ENCODE measurements around the gene PLEKHN1.
"Not testable (repeated sequence)": the region's sequence is repeated elsewhere in the genome, so short reads cannot be mapped to it uniquely, and the experiment has no call there.

The PLEKHN1 gene

DNA sequence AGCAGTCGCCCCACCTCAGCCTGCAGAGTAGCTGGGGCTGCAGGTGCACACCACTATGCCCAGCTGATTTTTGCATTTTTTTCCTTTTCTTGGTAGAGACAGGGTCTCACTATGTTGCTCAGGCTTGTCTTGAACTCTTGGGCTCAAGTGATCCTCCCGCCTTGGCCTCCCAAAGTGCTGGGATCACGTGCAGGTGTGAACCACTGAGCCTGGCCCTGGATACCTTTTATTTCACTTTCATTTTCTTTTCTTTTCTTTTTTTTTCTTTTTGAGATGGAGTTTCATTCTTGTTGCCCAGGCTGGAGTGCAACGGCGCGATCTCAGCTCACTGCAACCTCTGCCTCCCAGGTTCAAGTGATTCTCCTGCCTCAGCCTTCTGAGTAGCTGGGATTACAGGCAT lies 25.0 kb downstream of the PLEKHN1 start:
- DNase-seq (ENCODE audit: low spot score); FAIRE-seq: not testable (repeated sequence)

DNA sequence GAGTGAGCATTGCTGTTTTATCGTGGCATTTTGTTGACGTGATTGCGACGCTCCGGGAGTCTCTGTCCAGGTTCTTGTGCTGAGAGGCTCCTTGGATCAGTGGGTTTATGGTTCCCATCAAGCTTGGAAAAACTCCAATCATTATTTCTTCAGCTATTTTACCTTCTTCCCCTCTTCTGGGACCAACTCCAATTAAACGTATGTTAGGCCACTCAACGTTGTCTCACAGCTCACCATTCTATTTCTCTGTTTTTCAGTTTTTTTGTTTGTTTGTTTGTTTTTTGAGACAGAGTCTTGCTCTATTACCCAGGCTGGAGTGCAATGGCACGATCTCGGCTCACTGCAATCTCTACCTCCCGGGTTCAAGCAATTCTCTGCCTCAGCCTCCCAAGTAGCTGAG lies 25.6 kb downstream of the PLEKHN1 start:
- DNase-seq (ENCODE audit: low spot score), result no peak
- no peak for FAIRE-seq

DNA sequence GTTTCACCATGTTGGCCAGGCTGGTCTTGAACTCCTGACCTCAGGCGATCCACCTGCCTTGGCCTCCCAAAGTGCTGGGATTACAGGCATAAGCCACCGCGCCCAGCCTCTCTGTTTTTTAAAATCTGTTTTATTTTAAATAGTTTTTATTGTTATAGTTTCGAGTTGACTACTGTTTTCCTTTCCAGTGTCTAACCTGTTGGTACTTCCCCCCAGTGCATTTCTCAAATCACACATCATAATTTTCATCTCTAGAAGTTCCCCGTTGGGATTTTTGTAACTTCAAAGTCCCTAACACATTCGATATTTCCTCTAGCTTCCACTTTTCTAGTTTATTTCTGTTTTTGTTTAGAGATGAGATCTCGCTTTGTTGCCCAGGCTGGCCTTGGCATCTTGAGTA lies 26.1 kb downstream of the PLEKHN1 start:
- no peak for DNase-seq (ENCODE audit: low spot score)
- FAIRE-seq, result no peak

DNA sequence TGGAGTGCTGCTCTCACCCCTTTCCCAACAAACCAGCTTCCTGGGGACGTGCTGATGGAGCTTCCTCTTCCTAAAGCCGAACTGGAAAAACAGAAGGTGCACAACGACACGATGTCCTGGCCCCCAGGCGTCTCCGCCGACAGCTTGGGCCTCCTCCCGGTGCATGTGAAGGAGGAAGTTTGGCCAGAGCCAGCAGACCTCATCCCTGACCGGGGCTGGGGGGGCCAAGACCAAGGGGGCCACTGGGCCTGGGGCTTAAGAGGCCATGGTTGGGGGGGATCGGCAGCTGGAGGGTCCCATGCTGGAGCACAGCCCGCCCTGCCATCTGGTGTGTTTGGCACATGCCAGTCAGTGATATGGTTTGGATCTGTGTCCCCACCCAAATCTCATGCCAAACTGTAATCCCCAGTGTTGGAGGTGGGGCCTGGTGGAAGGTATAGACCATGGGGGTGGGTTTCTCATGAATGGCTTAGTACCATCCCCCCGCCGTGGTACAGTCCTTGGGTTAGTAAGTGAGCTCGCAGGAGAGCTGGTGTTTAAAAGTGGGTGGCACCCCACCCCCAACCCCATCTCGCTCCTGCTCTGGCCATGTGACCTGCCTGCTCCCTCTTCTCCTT lies 27.2 kb downstream of the PLEKHN1 start:
- DNase-seq (ENCODE audit: low spot score) (no peak), FAIRE-seq (no peak)

DNA sequence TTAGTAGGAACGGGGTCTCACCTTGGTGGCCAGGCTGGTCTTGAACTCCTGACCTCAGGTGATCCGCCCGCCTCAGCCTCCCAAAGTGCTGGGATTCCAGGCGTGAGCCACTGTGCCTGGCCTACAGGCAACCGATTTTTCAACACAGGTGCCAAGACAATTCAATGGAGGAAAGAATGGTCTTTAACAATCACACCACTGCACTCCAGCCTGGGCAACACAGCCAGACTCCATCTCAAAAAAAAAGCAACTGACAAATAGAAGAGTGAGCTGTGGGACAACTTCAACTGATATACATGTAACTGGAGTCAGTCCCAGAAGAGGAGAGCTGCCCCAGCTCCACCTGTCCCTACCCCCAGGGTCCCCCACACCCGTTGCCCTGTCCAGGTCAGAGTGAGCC lies 28.3 kb downstream of the PLEKHN1 start:
- not testable (repeated sequence) for DNase-seq (ENCODE audit: low spot score); FAIRE-seq

DNA sequence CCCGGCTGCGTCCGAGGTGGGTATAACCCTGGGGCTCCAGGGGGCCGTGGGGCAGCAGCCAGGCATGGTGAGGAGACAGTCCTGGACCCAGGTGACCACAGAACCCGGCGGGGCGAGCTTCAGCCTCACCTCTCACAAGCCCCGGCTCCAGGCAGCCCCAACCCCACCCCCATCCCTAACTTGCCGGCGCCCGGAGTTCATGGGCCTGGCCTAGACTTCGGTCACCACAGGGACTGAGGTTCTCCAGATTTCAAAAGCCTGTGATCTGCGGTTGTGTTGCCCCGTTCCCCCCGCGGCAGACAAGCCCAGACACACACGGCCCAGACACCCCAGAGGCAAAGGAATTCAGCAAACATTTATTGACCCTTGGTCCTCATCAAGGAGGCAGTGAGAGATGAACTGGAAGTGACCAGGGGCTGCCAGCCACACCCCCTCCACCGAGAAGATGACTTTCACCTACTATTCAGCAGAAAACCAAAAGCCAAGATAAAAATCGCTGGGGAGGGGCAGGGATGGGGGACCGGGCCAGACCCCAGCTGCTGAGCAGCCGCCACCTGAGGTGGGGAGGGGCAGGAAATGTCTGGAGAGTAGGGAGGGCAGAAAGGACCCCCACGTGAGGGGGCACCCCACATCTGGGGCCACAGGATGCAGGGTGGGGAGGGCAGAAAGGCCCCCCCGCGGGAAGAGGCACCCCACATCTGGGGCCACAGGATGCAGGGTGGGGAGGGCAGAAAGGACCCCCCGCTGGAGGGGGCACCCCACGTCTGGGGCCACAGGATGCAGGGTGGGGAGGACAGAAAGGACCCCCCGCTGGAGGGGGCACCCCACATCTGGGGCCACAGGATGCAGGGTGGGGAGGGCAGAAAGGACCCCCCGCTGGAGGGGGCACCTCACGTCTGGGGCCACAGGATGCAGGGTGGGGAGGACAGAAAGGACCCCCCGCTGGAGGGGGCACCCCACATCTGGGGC lies 29.7 kb downstream of the PLEKHN1 start:
- FAIRE-seq, result no peak
- no peak for DNase-seq (ENCODE audit: low spot score)

DNA sequence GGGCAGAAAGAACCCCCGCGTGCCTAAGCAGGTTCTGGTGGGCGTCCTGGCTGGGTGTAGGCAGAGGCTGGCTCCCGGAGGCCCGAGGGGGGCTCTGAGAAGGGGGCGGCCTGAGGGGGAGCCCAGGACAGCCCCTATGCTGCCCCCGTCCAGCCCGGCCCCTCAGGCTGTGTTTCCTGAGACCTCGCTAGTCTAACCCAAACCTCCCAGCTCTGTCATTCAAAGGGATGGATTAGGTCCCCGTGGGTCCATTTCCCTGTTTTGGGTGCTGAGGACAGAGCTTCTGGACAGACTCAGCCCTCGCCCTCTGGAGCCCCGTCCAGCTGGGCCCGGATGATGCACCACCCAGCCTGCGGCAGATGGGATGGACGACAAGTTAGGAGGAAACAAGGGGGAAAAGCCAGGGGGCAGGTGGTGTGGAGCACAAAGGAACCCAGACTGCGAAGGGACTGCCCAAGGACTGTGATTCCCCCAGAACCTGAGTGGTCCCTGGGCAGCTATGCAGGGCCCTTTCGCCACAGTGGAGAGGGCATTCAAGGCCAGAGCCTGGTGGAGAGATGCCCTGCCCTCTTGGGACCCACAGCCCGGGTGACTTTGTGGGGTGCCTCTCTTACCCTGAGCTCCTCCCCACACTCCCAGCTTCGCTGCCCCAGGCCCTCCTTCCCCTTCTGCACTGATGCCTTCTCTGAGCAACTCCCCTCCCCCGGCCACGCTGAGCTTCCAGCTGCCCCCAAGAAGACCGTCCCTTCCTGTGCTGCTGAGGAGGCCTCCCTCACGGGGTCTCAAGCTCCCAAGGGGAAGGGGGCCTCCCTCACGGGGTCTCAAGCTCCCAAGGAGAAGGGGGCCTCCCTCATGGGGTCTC lies 30.8 kb downstream of the PLEKHN1 start:
- DNase-seq (ENCODE audit: low spot score), result no peak
- FAIRE-seq, result no peak

DNA sequence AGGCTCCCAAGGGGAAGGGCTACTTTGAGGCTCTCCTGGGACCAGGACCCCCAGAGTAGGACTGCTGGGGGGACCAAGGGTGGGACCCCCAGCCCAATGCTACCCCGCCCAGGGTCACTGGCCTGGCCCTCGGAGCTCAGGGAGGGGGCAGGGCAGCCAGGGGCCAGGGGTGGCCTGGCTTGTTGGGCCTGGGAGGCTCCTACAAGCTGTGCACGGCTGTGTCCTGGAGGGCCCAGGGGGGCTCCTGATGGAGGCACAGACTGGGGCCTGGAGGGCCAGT lies 31.4 kb downstream of the PLEKHN1 start:
- no peak for DNase-seq (ENCODE audit: low spot score)
- FAIRE-seq, result no peak

DNA sequence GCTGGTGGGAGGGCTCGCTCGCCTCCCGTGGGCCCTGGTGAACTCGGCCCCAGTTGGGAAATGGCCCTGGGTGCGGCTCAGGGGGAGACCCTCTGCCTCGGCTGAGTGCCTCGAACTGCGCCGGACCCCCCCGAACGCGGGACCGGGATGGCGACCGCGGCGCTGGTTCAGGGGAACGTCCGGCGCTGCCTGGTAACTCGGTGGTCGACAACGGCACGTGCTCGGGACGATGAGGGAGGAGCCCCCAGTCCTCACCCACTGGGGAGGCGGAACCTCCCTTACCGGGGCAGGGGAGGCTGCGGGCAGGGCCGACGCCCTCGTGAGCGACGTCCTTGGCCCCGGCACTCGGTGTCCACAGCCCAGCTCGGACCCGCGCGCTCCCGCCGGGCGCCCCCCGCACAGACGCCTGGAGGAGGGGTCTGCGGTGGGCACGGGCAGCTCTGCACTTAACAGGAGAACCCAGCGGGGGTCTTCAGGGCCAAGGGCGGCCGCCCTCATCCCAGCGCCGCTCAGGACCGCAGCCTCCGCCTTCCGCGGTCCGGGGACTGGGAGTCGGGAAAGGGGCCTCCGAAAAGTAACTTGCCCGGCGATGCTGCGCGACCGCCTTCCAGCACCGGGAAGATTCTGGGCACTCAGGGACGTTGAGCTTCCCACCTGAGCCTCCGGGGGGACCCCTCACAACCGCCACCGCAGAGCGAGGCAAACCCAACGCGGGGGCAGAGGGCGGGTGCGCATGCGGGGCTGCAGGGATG lies 31.9 kb downstream of the PLEKHN1 start:
- FAIRE-seq (no peak), DNase-seq (ENCODE audit: low spot score) (no peak)

DNA sequence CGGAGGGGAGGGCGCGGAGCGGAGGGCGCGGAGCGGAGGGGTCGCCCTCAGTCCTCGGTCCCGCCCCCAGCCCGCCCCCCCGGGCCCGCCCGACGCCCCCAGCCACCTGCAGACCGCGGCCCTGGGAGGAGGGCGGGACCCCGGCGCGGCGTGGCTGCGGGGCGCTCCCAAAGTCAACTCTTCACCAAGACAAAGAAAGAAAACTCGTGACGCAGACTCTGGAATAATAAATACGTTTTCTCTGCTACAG lies 32.4 kb downstream of the PLEKHN1 start:
- DNase-seq (ENCODE audit: low spot score) (no peak), FAIRE-seq (no peak)

DNA sequence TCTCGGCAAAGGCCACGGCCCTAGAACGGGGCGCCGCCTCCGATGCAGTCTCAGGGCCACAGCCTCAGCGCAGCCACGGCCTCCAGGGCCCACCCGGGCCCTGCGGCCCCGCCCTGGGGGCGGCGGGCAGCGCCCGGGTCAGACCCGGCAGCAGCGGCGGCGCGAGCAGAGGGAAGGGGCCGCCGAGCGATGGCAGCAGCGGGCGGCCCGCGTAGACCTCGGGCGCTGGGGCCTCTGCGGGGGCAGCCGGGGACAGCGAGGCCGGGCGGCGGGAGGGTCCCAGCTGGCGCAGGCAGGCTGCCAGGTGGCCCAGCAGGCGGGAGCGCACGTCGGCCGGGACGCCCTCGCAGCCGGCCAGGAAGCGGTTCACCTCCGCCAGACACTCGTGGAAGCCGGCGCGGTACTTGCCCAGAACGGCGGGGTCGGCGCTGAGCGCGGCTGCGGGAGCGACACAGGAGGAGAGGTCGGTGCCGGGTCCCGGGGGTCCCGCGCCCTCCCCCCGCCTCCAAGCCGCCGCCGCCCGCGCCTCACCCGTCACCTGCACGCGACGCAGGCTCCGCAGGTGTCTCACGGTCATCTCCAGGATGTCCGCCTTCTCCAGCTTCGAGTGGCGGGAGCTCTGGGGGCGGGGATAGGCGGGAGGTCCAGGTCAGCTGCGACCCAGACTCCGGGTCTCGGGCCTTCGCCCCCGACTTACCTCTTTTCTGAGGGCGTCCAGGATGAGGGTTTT lies 32.9 kb downstream of the PLEKHN1 start:
- no peak for FAIRE-seq
- DNase-seq (ENCODE audit: low spot score), result no peak

DNA sequence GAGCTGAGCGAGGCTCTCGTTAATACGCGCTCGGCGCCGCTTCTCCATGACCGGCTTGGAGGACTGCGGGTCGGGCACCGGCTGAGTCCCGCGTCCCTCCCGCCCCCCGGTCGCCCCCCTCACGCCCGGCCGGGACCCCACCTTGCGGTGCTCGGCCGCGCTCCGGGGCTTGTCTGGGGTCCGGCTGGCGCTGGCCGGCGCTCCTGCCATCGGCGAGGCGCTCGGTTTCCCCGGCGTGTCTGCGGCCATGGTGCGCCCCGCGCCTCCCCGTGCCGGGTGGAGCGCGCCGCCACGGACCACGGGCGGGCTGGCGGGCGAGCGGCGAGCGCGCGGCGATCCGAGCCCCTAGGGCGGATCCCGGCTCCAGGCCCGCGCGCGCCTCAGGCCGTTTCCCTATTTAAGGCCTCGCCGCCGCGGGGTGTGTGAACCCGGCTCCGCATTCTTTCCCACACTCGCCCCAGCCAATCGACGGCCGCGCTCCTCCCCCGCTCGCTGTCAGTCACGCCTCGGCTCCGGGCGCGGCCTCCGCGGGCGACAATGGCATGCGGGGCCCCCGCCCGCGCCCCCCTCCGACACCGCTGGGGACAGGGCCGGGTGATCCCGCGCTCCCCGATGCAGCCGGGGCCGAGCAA lies 33.6 kb downstream of the PLEKHN1 start, which contains the start of gene HES4:
Gene HES4, minus strand, starts transcription at position 373 of the 632 bp plus-strand sequence. Its CDS starts 124 bp downstream, at position 249.
- no peak for DNase-seq (ENCODE audit: low spot score)
- no peak for FAIRE-seq

DNA sequence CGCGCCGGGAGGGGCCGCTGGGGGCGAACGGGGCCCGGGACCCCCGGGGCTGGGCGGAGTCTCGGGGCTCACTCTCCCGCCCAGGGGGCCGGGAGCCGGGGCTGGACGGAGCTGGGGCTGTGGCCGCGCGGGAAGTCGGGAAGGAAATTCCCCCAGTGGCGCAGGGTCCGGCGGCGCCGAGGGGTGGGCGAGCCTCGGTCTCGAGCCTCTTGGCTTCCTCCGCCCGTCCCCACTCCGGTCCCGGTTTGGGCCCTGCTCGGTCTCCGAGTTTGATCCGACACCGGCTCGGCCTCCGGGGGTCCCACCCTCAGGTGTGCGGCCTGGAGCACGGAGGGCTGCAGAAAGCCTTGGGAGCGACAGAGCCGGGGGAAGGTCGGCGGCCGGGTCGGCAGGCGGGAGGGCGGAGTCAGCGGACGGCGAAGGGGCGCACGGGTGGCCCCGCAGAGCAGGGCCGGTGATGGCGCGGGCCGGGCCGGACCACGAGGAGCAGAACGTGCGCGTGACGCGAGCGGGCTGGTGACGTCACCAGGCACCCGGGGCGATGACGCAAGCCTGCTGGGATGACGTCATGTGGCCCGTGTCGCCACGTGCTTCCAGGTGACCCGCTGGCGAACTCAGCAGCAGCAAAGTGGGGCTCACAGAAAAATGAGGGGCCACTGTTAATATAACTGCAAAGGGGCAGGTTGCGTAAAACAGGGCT lies 34.2 kb downstream of the PLEKHN1 start:
- DNase-seq (ENCODE audit: low spot score) (no peak), FAIRE-seq (no peak)

DNA sequence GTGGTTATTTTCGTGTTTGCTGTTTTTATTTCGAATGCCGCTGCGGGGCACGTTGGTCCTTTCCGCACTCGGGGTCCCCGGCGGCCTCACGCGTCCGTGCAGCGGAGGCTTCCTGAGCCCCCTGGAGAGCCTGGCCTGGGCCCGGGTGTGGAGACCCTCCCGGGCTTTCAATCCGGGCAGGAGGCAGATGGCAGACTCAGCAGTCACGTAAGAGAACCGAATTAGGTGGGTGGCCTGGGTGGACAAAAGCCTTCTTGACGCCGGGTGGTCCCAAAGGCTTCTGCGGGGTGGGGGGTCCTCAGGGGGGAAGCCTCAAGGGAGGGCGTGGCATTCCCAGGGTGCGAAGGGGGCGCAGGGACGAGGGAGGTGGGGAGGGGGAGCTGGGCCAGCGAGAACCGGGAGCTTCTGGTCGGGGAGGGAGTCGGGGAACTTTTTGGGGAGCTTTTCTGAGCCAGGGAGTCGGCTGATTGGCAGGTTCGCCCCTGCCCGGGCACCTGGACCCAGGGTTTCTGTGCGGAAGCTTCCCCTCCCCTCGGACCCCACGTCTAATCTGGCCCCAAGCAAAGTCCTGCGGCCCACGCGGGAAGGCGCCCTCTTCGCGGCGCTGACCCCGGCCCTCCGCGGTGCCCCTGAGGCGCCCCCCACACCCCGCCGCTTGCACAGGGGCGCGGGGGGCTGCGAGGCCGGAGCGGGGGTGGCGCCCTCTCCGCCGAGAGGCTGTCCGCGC lies 34.9 kb downstream of the PLEKHN1 start:
- no peak for DNase-seq (ENCODE audit: low spot score)
- FAIRE-seq, result no peak

DNA sequence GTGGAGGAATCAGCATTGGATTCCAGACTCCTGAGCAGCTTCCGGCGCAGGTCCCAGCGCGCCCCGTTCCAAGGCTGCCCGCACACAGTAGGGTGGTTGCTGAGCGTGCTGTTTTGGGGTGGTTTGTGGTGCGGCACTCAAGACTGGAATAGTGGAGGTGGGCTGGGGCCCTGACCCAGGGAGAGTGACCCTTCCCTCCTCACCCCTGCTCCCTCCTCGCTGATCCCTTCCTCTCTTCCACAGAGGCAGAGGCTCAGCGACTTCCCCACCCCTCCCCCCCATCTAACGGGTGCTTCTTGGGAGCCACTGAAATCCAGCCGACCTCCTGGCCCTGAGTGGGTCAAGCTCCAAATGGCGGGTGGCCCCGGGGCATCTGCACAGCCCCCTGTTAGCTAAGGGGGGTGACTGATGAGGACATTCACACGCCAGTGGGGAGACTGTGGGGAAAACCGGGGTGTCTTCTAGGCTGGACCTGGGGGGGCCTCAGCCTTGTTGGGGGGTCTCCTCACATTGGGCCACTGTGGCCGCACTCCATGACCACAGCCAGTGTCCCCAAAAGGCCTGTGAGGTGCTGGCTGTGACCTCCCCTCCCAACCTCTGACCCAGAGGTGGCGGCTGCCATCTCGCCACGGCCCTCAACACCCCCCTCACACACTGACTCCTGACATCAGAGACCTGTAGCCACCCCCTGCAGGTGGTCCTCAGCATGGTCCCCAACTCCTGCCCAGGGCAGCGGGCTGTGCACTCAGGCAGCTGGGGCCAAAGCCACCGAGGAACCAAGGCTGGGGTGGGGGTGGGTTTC lies 37.5 kb downstream of the PLEKHN1 start:
- FAIRE-seq (no peak), DNase-seq (ENCODE audit: low spot score) (no peak)

DNA sequence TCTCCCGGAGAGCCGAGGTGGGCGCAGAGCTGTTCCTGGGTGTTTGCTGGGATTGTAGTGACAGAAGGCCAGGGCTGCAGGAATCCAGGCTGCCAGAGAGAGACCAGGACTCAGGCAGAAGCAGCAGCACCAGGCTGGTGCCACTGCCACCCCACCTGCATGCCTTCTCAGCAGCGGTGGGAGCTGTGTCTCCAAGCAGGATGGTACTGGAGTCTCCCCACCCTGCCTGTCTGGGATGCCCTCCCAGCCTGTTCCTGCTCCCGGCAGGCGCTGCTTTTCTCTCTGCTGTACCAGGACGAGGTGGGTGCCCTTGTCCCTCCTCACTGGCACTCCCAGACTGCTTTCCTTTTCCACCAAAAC lies 38.1 kb downstream of the PLEKHN1 start:
- FAIRE-seq, result no peak
- DNase-seq (ENCODE audit: low spot score), result no peak

DNA sequence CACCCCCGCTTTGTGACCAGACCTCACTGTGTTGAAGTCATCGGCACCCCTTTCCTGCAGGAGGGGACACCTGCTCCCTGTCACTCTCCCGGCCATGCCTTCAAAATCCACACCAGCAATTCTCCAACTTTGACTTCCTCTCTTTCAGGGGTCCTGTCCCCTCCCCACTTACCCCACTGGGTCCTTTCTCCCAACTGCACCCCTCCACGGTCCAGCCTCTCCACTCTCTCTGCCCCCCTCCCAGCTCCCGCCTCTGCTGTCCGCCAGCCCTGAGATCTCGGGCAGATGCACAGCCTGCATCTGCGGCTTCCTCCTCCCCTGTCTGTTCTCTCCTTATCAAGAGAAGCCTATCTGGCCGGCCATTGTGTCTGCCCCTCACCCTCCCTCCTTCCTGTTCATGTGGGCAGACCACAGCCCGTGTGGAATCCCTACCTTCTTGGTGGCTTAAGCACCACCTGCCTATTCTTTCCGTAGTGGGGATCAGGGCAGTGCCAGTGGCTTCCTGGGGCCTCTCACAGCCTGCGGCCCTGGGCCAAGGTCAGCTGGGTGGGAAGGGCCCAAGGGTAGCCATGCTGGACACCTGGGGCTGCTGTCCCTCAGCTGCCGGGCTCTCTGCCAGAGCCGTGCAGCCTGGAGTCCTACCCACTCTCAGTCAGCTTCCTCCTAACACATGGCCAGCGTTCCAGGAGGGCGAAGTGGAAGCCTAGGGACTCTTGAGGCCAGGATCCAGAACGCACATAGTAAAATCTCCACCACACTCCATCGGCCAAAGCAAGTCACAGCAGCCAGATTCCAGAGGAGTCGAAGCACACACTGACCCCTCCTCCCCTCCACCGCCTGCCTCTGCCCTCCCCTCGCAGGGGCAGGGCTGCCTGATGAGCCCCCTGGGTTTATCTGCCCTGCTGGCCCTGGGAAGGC lies 38.8 kb downstream of the PLEKHN1 start:
- DNase-seq (ENCODE audit: low spot score) (no peak), FAIRE-seq (no peak)
